Islet precursor cell (in vitro differentiated cells): Measurements from ENCODE around the gene PMM1.
A peak's percentile ranks its signal among the peaks of the same experiment; 100 is the strongest.
"Not testable (repeated sequence)": the region's sequence is repeated elsewhere in the genome, so short reads cannot be mapped to it uniquely, and the experiment has no call there.

Experiments
- DNase-seq: peaks from one replicate; pipeline ENCODE4 v3.0.0-alpha.2; 2018

The PMM1 gene

GRCh38 chr22:41596776-41597634, 7.4 kb upstream of the PMM1 start:
- peak; percentile 87 for DNase-seq

- no peak for DNase-seq
Observed at GRCh38 chr22:41595703-41596102, 6.1 kb upstream of the PMM1 start.

GRCh38 chr22:41593336-41593960, 3.8 kb upstream of the PMM1 start:
- DNase-seq: not testable (repeated sequence)

- no peak for DNase-seq
Observed at GRCh38 chr22:41587347-41587723, 2.3 kb downstream of the PMM1 start.

- no peak for DNase-seq
Observed at GRCh38 chr22:41585898-41586297, 3.7 kb downstream of the PMM1 start.

GRCh38 chr22:41584881-41585280, 4.8 kb downstream of the PMM1 start:
- no peak for DNase-seq

- DNase-seq: no peak
Observed at GRCh38 chr22:41582694-41583093, 6.9 kb downstream of the PMM1 start.

- no peak for DNase-seq
Observed at GRCh38 chr22:41579997-41580355, 9.7 kb downstream of the PMM1 start.

- no peak for DNase-seq
Observed at GRCh38 chr22:41579297-41579996, 10.2 kb downstream of the PMM1 start.

- no peak for DNase-seq
Observed at GRCh38 chr22:41578818-41579217, 10.8 kb downstream of the PMM1 start.

- no peak for DNase-seq
Observed at GRCh38 chr22:41578114-41578513, 11.5 kb downstream of the PMM1 start.

- DNase-seq: peak; percentile 90
Observed at GRCh38 chr22:41576877-41577276, 12.8 kb downstream of the PMM1 start.

GRCh38 chr22:41575533-41575932, 14.1 kb downstream of the PMM1 start:
- no peak for DNase-seq

- DNase-seq: no peak
Observed at GRCh38 chr22:41574847-41575381, 14.7 kb downstream of the PMM1 start.

- DNase-seq: no peak
Observed at GRCh38 chr22:41573677-41574076, 16.0 kb downstream of the PMM1 start.

GRCh38 chr22:41572305-41572704, 17.3 kb downstream of the PMM1 start:
- not testable (repeated sequence) for DNase-seq

- DNase-seq: no peak
Observed at GRCh38 chr22:41571786-41572185, 17.9 kb downstream of the PMM1 start.

GRCh38 chr22:41570221-41570620, 19.4 kb downstream of the PMM1 start:
- DNase-seq: no peak

- DNase-seq: no peak
Observed at GRCh38 chr22:41568811-41569210, 20.8 kb downstream of the PMM1 start.

- no peak for DNase-seq
Observed at GRCh38 chr22:41567512-41567768, 22.2 kb downstream of the PMM1 start.

GRCh38 chr22:41565403-41566054, 24.1 kb downstream of the PMM1 start:
- peak; percentile 93 for DNase-seq

- no peak for DNase-seq
Observed at GRCh38 chr22:41564563-41564962, 25.1 kb downstream of the PMM1 start.

GRCh38 chr22:41563051-41563711, 26.5 kb downstream of the PMM1 start:
- DNase-seq: peak; percentile 89
